HEK293 (cell line): ENCODE data around the gene LMO7.

Experiments used
- CTCF ChIA-PET: fragments of 350-600 bp; formaldehyde crosslinking; extraction: SDS; loops from one replicate; lab custom pipeline; 2021; ENCODE audit warnings: antibody characterized with exemption; lab: Yijun Ruan, JAX
- POLR2A ChIA-PET: fragments of 300-600 bp; formaldehyde crosslinking; extraction: SDS; loops from one replicate; lab custom pipeline; 2020; ENCODE audit warnings: antibody characterized with exemption, inconsistent platforms; lab: Yijun Ruan, JAX
- H3K27ac ChIP-seq: fragments of 200-500 bp; sonication (Bioruptor generic); 2 replicates; pipeline ENCODE4 v1.5.1; 2014; ENCODE audit warnings: low read depth, low read length, control low read depth, inconsistent platforms; ENCODE audit errors: extremely low read depth
- H3K36me3 ChIP-seq, 2 experiments: fragments of 200-500 bp in 1 of 2; sonication (Bioruptor generic) in 1 of 2; 1 replicate in 1 of 2; 2 replicates in 1 of 2; pipeline ENCODE4 v1.5.1; 2014 to 2017; ENCODE audit warnings: inconsistent platforms in 2 of 2, low read length in 2 of 2; ENCODE audit not compliant: control insufficient read depth in 2 of 2, insufficient read depth in 1 of 2
- H3K4me1 ChIP-seq: fragments of 200-500 bp; sonication (Bioruptor generic); 2 replicates; pipeline ENCODE4 v1.5.1; 2014; ENCODE audit warnings: mild to moderate bottlenecking, low read length, inconsistent platforms; ENCODE audit not compliant: control insufficient read depth, insufficient read depth
- H3K4me3 ChIP-seq: 2 replicates; pipeline ENCODE4 v1.5.1; 2011; ENCODE audit warnings: low read depth, mild to moderate bottlenecking, control low read depth, low read length, moderate library complexity
- H3K9me3 ChIP-seq: fragments of 200-500 bp; sonication (Bioruptor generic); 2 replicates; pipeline ENCODE4 v1.5.1; 2014; ENCODE audit warnings: low read depth, low read length, inconsistent platforms; ENCODE audit not compliant: control insufficient read depth, insufficient read depth
- AEBP2 ChIP-seq: fragments of 450-650 bp; formaldehyde crosslinking; IDR thresholded peaks from 2 replicates; pipeline ENCODE4 v1.5.1; 2016; ENCODE audit warnings: missing biosample characterization, missing genetic modification characterization, borderline replicate concordance
- BCL11A ChIP-seq: fragments of 450-650 bp; formaldehyde crosslinking; IDR thresholded peaks from 2 replicates; pipeline ENCODE4 v1.5.1; 2016; ENCODE audit warnings: low read depth, missing biosample characterization, missing genetic modification characterization
- HOXD13 ChIP-seq: sonication (generic); formaldehyde crosslinking; IDR thresholded peaks from 2 replicates; pipeline ENCODE4 v1.8.0; 2022; ENCODE audit warnings: missing genetic modification reagents, borderline replicate concordance
- KLF17 ChIP-seq: fragments of 450-650 bp; formaldehyde crosslinking; IDR thresholded peaks from 2 replicates; pipeline ENCODE4 v1.5.1; 2016; ENCODE audit warnings: missing biosample characterization, missing genetic modification characterization
- OSR2 ChIP-seq: fragments of 450-650 bp; formaldehyde crosslinking; IDR thresholded peaks from 2 replicates; pipeline ENCODE4 v1.5.1; 2016; ENCODE audit warnings: missing biosample characterization, missing genetic modification characterization
- PRDM6 ChIP-seq: fragments of 450-650 bp; formaldehyde crosslinking; IDR thresholded peaks from 2 replicates; pipeline ENCODE4 v1.5.1; 2017; ENCODE audit warnings: missing biosample characterization, missing genetic modification characterization
- SALL2 ChIP-seq: fragments of 450-650 bp; formaldehyde crosslinking; IDR thresholded peaks from 2 replicates; pipeline ENCODE4 v1.5.0; 2017; ENCODE audit warnings: missing biosample characterization, mild to moderate bottlenecking, missing genetic modification characterization, borderline replicate concordance
- SP7 ChIP-seq: fragments of 450-650 bp; formaldehyde crosslinking; IDR thresholded peaks from 2 replicates; pipeline ENCODE4 v1.5.1; 2016; ENCODE audit warnings: missing biosample characterization, missing genetic modification characterization
- TCF7L2 ChIP-seq: IDR thresholded peaks from 2 replicates; pipeline ENCODE4 v1.6.1; 2011; ENCODE audit warnings: low read depth, mild to moderate bottlenecking, inconsistent platforms, low read length, moderate library complexity, borderline replicate concordance
- TRIM28 ChIP-seq: IDR thresholded peaks from 2 replicates; pipeline ENCODE4 v1.6.1; 2011; ENCODE audit warnings: low read length, control low read depth, borderline replicate concordance
- WT1 ChIP-seq: fragments of 450-650 bp; formaldehyde crosslinking; IDR thresholded peaks from 2 replicates; pipeline ENCODE4 v1.5.1; 2016; ENCODE audit warnings: missing biosample characterization, missing genetic modification characterization
- YY1 ChIP-seq: fragments of 450-650 bp; formaldehyde crosslinking; IDR thresholded peaks from 2 replicates; pipeline ENCODE4 v1.5.1; 2018; ENCODE audit warnings: missing biosample characterization, missing genetic modification characterization
- ZBTB1 ChIP-seq: fragments of 450-650 bp; formaldehyde crosslinking; IDR thresholded peaks from 2 replicates; pipeline ENCODE4 v1.5.1; 2016; ENCODE audit warnings: missing biosample characterization, missing genetic modification characterization
- ZNF148 ChIP-seq: fragments of 450-650 bp; formaldehyde crosslinking; IDR thresholded peaks from 2 replicates; pipeline ENCODE4 v1.5.0; 2017; ENCODE audit warnings: missing biosample characterization, missing genetic modification characterization, borderline replicate concordance
- ZNF239 ChIP-seq: fragments of 450-650 bp; formaldehyde crosslinking; IDR thresholded peaks from 2 replicates; pipeline ENCODE4 v1.5.1; 2016; ENCODE audit warnings: missing biosample characterization, missing genetic modification characterization
- ZNF274 ChIP-seq, 2 experiments: fragments of 200-500 bp in 1 of 2; fragments of 450-650 bp in 1 of 2; sonication (Bioruptor generic) in 1 of 2; formaldehyde crosslinking in 1 of 2; IDR thresholded peaks; 2 replicates each; pipeline versions ENCODE4 v1.5.1 to v1.6.1; 2014 to 2016; ENCODE audit warnings: borderline replicate concordance in 1 of 2, inconsistent platforms in 1 of 2, low read length in 1 of 2, missing biosample characterization in 1 of 2, missing genetic modification characterization in 1 of 2
- ZNF324 ChIP-seq: fragments of 450-650 bp; formaldehyde crosslinking; IDR thresholded peaks from 2 replicates; pipeline ENCODE4 v1.5.1; 2016; ENCODE audit warnings: missing biosample characterization, missing genetic modification characterization
- ZNF501 ChIP-seq: fragments of 450-650 bp; formaldehyde crosslinking; IDR thresholded peaks from 2 replicates; pipeline ENCODE4 v1.5.1; 2016; ENCODE audit warnings: missing biosample characterization, missing genetic modification characterization
- ZNF530 ChIP-seq: fragments of 450-650 bp; formaldehyde crosslinking; IDR thresholded peaks from 2 replicates; pipeline ENCODE4 v1.5.1; 2016; ENCODE audit warnings: low read depth, missing biosample characterization, missing genetic modification characterization
- ZNF548 ChIP-seq: fragments of 450-650 bp; formaldehyde crosslinking; IDR thresholded peaks from 2 replicates; pipeline ENCODE4 v1.5.1; 2016; ENCODE audit warnings: missing biosample characterization, missing genetic modification characterization
- ZNF561 ChIP-seq: fragments of 450-650 bp; IDR thresholded peaks from 2 replicates; pipeline ENCODE4 v1.5.1; 2018; ENCODE audit warnings: missing biosample characterization, missing genetic modification characterization, borderline replicate concordance
- ZNF585B ChIP-seq: fragments of 450-650 bp; formaldehyde crosslinking; IDR thresholded peaks from 2 replicates; pipeline ENCODE4 v1.5.1; 2016; ENCODE audit warnings: missing biosample characterization, missing genetic modification characterization
- ZNF623 ChIP-seq: fragments of 450-650 bp; formaldehyde crosslinking; IDR thresholded peaks from 2 replicates; pipeline ENCODE4 v1.5.1; 2016; ENCODE audit warnings: missing biosample characterization, missing genetic modification characterization
- ZNF626 ChIP-seq: fragments of 450-650 bp; sonication (Bioruptor Pico); formaldehyde crosslinking; IDR thresholded peaks from 2 replicates; pipeline ENCODE4 v1.5.1; 2018; ENCODE audit warnings: missing biosample characterization, missing genetic modification characterization, inconsistent platforms
- ZNF830 ChIP-seq: fragments of 450-650 bp; IDR thresholded peaks from 2 replicates; pipeline ENCODE4 v1.5.0; 2018; ENCODE audit warnings: missing biosample characterization, missing genetic modification characterization, low read depth, mild to moderate bottlenecking, moderate library complexity
- ZNF837 ChIP-seq: fragments of 450-650 bp; formaldehyde crosslinking; IDR thresholded peaks from 2 replicates; pipeline ENCODE4 v1.5.1; 2016; ENCODE audit warnings: missing biosample characterization, missing genetic modification characterization

Gene LMO7

GRCh38 chr13:75723901-75724300 lies 87.8 kb downstream of the LMO7 start:
- no peaks in the 10 kb centered on the region for H3K9me3 ChIP-seq
- ChIA-PET POLR2A (no interaction called here), CTCF (interaction anchor here (0.6 kb wide), 1 partner anchor 64 kb away, joined by 3 read pairs; no protein-coding TSS in a partner anchor)
- TF ChIP-seq ZNF837 (tag by site-specific recombination) = no peak
- peak; percentile 45; the same call in 1 of the 2 replicates for TF ChIP-seq TRIM28
- no peak overlapping the region for H3K4me3 ChIP-seq
- no peaks in the 10 kb centered on the region for H3K36me3 ChIP-seq
- no peak overlapping the region for H3K27ac ChIP-seq
- H3K4me1 ChIP-seq = no peaks in the 10 kb centered on the region

- ChIA-PET CTCF (interaction anchor here (0.7 to 1.2 kb wide), 4 partner anchors 11 to 98 kb away, joined by 3 to 6 read pairs (median 4); no protein-coding TSS in a partner anchor), POLR2A (no interaction called here)
- Histone ChIP-seq H3K4me1 (no peaks in the 10 kb centered on the region), H3K36me3 (no peaks in the 10 kb centered on the region), H3K27ac (no peak overlapping the region), H3K9me3 (no peaks in the 10 kb centered on the region), H3K4me3 (no peak overlapping the region)
- TF ChIP-seq ZNF324 (tag by site-specific recombination) = no peak
- no peak for TF ChIP-seq ZNF239
- 0 out of 2 replicates have a peak, but pooled peaks have one; percentile 18 for TF ChIP-seq OSR2 (tag by site-specific recombination)
- no peak for TF ChIP-seq SALL2 (tag by site-specific recombination)
- no peak for TF ChIP-seq ZNF530 (tag by site-specific recombination)
- TF ChIP-seq WT1 (tag by site-specific recombination) = no peak
- no peak for TF ChIP-seq ZNF148 (tag by site-specific recombination)
- no peak for TF ChIP-seq AEBP2
- TF ChIP-seq YY1 = no peak
- TF ChIP-seq ZNF561 (tag by site-specific recombination) = no peak
- peak; percentile 37; the same call in 1 of the 2 replicates for TF ChIP-seq TCF7L2
- peak; percentile 50 for TF ChIP-seq SP7 (tag by site-specific recombination)
- no peak for TF ChIP-seq ZNF548 (tag by site-specific recombination)
- no peak for TF ChIP-seq ZNF585B
- TF ChIP-seq HOXD13 = no peak
- no peak for TF ChIP-seq ZNF830 (tag by site-specific recombination)
- no peak for TF ChIP-seq ZNF274 (IDR thresholded peaks at IDR 0.05; ENCODE audit: low read length)
- no peak for TF ChIP-seq ZNF274 (tag by site-specific recombination; IDR thresholded peaks at IDR 0.05; ENCODE audit: borderline replicate concordance)
- 0 out of 2 replicates have a peak, but pooled peaks have one; percentile 28 for TF ChIP-seq PRDM6 (tag by site-specific recombination)
- TF ChIP-seq BCL11A = peak; percentile 29; the same call in 1 of the 2 replicates
- TF ChIP-seq KLF17 (tag by site-specific recombination) = 0 out of 2 replicates have a peak, but pooled peaks have one; percentile 30
- TF ChIP-seq ZNF501 (tag by site-specific recombination) = no peak
- TF ChIP-seq ZNF626 = no peak
- TF ChIP-seq ZNF623 (tag by site-specific recombination) = no peak
- TF ChIP-seq ZBTB1 (tag by site-specific recombination) = no peak
Measured at GRCh38 chr13:75724752-75725517, 88.8 kb downstream of the LMO7 start.
